Esophagus muscularis mucosa (tissue), 3 donors: ENCODE measurements around the gene TEAD1.

Experiments used
- EP300 ChIP-seq: sonication (generic); formaldehyde crosslinking; IDR thresholded peaks from one replicate; pipeline ENCODE4 v1.6.1; 2017; ENCODE audit warnings: antibody characterized with exemption
- TF ChIP-seq, protein P1 (sequence below), 3 experiments: fragments of 200-600 bp in 2 of 3; fragments of 450-650 bp in 1 of 3; sonication (generic) in 2 of 3; IDR thresholded peaks; one replicate each; pipeline ENCODE4 v1.5.1; 2017 to 2019; ENCODE audit warnings: antibody characterized with exemption in 3 of 3, mild to moderate bottlenecking in 2 of 3, moderate library complexity in 1 of 3

DNA sequence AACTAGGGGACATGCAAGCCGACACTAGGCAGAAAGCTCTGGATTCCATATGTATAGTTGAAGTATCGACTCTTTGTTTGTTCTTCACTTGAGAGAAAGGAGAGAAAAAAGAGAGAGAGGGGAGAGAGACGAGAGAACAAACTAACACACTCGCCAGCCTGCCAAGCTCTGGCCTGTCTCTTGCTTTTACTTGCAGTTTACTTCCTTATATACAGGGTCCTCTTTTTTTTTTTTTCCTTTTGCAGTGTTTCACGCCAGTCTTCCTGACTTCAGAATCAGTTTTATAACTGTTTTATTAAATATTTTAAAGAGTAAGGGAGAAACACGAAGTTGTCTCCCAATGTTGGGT is 19.9 kb downstream of the TEAD1 start:
- TF ChIP-seq EP300 = no peak
- TF ChIP-seq, protein P1, sequence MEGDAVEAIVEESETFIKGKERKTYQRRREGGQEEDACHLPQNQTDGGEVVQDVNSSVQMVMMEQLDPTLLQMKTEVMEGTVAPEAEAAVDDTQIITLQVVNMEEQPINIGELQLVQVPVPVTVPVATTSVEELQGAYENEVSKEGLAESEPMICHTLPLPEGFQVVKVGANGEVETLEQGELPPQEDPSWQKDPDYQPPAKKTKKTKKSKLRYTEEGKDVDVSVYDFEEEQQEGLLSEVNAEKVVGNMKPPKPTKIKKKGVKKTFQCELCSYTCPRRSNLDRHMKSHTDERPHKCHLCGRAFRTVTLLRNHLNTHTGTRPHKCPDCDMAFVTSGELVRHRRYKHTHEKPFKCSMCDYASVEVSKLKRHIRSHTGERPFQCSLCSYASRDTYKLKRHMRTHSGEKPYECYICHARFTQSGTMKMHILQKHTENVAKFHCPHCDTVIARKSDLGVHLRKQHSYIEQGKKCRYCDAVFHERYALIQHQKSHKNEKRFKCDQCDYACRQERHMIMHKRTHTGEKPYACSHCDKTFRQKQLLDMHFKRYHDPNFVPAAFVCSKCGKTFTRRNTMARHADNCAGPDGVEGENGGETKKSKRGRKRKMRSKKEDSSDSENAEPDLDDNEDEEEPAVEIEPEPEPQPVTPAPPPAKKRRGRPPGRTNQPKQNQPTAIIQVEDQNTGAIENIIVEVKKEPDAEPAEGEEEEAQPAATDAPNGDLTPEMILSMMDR (IDR thresholded peaks at IDR 0.05) = no peak
